ENCODE data around the gene TRPT1.

Gene TRPT1

DNA sequence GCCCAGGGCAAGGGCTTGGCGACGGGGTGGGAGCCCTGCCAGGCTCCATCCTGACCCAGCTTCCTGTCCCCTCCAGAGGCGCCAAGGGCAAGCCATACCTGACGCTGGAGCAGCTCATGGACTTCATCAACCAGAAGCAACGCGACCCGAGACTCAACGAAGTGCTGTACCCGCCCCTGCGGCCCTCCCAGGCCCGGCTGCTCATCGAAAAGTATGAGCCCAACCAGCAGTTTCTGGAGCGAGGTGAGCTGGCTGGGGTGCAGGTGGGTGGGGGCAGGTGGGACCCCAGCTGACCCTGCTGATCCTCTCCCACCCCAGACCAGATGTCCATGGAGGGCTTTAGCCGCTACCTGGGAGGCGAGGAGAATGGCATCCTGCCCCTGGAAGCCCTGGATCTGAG, 30.3 kb upstream of the TRPT1 start:
- H3K36me3 ChIP-seq (ENCODE audit: control insufficient read depth in 1 of 2, insufficient read depth in 2 of 2, low read length in 2 of 2), result peaks cover 38 to 68% of the 10 kb centered on the region in 2 donors
- H3K27ac ChIP-seq (ENCODE audit: low read depth, low read length), result no peak overlapping the region
- no peaks in the 10 kb centered on the region for H3K27me3 ChIP-seq (ENCODE audit: control insufficient read depth in 1 of 2, insufficient read depth in 2 of 2, low read length in 2 of 2)
- H3K4me1 ChIP-seq (ENCODE audit: control insufficient read depth in 1 of 2, insufficient read depth in 2 of 2, low read length in 2 of 2), result peaks cover 30 to 35% of the 10 kb centered on the region in 2 donors
- H3K4me3 ChIP-seq (ENCODE audit: low read depth in 1 of 2, low read length in 2 of 2), result no peak overlapping the region
- no peaks in the 10 kb centered on the region for H3K9me3 ChIP-seq (ENCODE audit: control insufficient read depth in 1 of 2, low read length in 2 of 2)
- no peak overlapping the region for H3K9ac ChIP-seq (ENCODE audit: low read depth in 1 of 2, low read length in 2 of 2)

DNA sequence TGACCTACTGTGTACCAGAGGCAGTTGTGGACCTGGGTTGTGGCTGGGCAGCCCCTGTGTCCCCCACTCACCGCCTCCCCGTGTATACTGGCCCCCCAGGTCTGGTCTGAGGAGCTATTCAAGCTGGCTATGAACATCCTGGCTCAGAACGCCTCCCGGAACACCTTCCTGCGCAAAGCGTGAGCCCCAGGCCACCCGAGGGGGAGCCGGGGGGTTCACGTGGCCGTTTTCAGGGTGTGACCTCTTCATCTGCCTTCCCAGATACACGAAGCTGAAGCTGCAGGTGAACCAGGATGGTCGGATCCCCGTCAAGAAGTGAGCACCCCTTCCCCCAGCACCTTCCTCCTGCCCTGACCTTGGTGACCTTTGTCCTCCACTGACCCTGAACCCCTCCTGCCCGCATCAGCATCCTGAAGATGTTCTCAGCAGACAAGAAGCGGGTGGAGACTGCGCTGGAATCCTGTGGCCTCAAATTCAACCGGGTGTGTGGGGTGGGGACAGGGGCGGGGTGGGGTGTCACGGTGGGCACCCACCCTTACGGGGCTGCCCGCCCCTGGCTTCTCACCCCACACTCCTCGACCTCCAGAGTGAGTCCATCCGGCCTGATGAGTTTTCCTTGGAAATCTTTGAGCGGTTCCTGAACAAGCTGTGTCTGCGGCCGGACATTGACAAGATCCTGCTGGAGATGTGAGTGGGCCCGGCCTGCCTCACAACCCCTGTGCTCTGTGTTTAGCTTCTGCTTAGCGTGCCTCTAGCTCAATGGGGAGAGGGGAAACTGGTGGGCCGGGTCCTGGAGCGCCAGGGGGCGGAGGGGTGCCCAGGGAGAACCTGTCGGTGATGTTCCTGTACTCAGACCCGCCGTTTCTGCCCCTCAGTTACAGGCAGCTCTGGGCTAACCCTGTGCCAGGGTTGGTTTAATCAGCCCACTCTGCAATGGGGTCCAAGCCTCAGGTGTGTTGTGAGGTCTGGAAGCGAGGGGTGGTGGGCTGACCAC, 29.4 kb upstream of the TRPT1 start:
- Histone ChIP-seq H3K4me3 (ENCODE audit: low read depth in 1 of 2, low read length in 2 of 2) (no peak overlapping the region), H3K9me3 (ENCODE audit: control insufficient read depth in 1 of 2, low read length in 2 of 2) (no peaks in the 10 kb centered on the region), H3K27me3 (ENCODE audit: control insufficient read depth in 1 of 2, insufficient read depth in 2 of 2, low read length in 2 of 2) (no peaks in the 10 kb centered on the region), H3K36me3 (ENCODE audit: control insufficient read depth in 1 of 2, insufficient read depth in 2 of 2, low read length in 2 of 2) (peaks cover 35 to 61% of the 10 kb centered on the region in 2 donors), H3K4me1 (ENCODE audit: control insufficient read depth in 1 of 2, insufficient read depth in 2 of 2, low read length in 2 of 2) (peaks cover 35 to 42% of the 10 kb centered on the region in 2 donors), H3K27ac (ENCODE audit: low read depth, low read length) (no peak overlapping the region), H3K9ac (ENCODE audit: low read depth in 1 of 2, low read length in 2 of 2) (no peak overlapping the region)

DNA sequence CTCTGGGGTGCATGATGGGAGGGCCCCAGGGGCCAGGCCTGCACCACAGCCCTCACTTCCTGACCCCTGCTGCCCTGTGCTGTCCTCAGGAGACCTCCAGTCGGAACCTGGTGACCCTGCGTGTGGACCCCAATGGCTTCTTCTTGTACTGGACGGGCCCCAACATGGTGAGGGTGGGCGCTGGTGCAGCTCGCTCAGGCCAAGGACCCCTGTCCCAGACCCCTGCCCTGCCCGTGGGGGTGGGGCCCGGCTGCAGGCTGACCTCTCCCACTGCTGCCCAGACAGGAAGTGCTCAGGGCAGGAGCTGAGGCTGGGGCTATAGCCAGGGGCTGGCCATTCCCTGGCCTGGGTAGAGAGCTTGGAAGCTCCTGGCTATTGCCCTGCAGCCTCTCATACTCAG, 28.3 kb upstream of the TRPT1 start:
- Histone ChIP-seq H3K9me3 (ENCODE audit: control insufficient read depth in 1 of 2, low read length in 2 of 2) (no peaks in the 10 kb centered on the region), H3K9ac (ENCODE audit: low read depth in 1 of 2, low read length in 2 of 2) (no peak overlapping the region), H3K36me3 (ENCODE audit: control insufficient read depth in 1 of 2, insufficient read depth in 2 of 2, low read length in 2 of 2) (peaks cover 24 to 49% of the 10 kb centered on the region in 2 donors)

DNA sequence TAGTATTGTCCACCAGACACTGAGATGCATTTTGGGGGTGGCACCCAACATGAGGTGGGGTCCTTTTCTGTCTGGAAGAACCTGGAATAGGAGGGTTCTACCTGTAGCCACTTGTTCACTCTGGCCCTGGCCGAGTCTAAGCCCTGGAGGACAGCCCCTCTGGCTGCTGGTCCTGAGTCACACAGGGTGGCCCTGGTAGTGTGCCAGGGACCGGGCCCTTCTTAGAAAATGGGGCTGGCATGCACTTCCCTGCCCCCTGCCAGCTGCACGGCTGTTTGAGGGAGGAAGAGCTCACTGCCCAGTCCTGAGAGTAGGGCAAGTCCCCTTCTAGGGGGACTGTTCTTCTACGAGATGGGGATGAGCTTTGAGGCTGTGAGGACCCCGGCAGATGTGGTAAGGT, 27.5 kb upstream of the TRPT1 start:
- peaks cover 49 to 57% of the 10 kb centered on the region in 2 donors for H3K4me1 ChIP-seq (ENCODE audit: control insufficient read depth in 1 of 2, insufficient read depth in 2 of 2, low read length in 2 of 2)
- peaks cover 20 to 41% of the 10 kb centered on the region in 2 donors for H3K36me3 ChIP-seq (ENCODE audit: control insufficient read depth in 1 of 2, insufficient read depth in 2 of 2, low read length in 2 of 2)
- H3K27ac ChIP-seq (ENCODE audit: low read depth, low read length), result no peak overlapping the region
- peak overlapping the region; percentile 66 to 90 for H3K4me3 ChIP-seq (ENCODE audit: low read depth in 1 of 2, low read length in 2 of 2)
- no peaks in the 10 kb centered on the region for H3K27me3 ChIP-seq (ENCODE audit: control insufficient read depth in 1 of 2, insufficient read depth in 2 of 2, low read length in 2 of 2)
- no peaks in the 10 kb centered on the region for H3K9me3 ChIP-seq (ENCODE audit: control insufficient read depth in 1 of 2, low read length in 2 of 2)
- peak overlapping the region; percentile 56 to 89 for H3K9ac ChIP-seq (ENCODE audit: low read depth in 1 of 2, low read length in 2 of 2)

More for the DNA sequence above, 28.3 kb upstream of the TRPT1 start:
- H3K27me3 ChIP-seq (ENCODE audit: control insufficient read depth in 1 of 2, insufficient read depth in 2 of 2, low read length in 2 of 2), result no peaks in the 10 kb centered on the region
- peaks cover 42 to 52% of the 10 kb centered on the region in 2 donors for H3K4me1 ChIP-seq (ENCODE audit: control insufficient read depth in 1 of 2, insufficient read depth in 2 of 2, low read length in 2 of 2)
- H3K27ac ChIP-seq (ENCODE audit: low read depth, low read length), result no peak overlapping the region
- peak overlapping the region in 1 of 2 donors; percentile 66 for H3K4me3 ChIP-seq (ENCODE audit: low read depth in 1 of 2, low read length in 2 of 2)

DNA sequence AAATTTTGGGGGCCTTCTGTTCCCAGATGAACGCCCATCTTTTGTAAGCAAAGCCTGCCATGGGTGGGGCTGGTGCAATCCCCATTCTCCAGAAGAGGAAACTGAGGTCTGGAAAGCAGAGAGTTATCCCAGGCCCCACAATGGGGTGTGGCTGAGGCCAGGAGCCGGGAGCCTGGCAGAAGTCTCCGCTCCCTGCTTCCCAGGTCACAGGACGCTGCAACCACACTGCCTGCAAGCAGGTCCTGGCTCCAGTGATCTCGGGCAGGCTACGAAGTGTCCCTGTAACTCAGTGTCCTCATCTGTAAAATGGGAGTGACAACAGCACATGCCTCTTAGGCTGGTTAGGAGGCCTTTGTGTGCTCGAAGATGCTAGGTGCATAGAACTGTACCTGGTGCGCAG, 27.1 kb upstream of the TRPT1 start:
- Histone ChIP-seq H3K9me3 (ENCODE audit: control insufficient read depth in 1 of 2, low read length in 2 of 2) (no peaks in the 10 kb centered on the region), H3K36me3 (ENCODE audit: control insufficient read depth in 1 of 2, insufficient read depth in 2 of 2, low read length in 2 of 2) (peaks cover 16 to 37% of the 10 kb centered on the region in 2 donors), H3K9ac (ENCODE audit: low read depth in 1 of 2, low read length in 2 of 2) (peak overlapping the region; percentile 56 to 89), H3K4me1 (ENCODE audit: control insufficient read depth in 1 of 2, insufficient read depth in 2 of 2, low read length in 2 of 2) (peaks cover 53 to 61% of the 10 kb centered on the region in 2 donors), H3K27ac (ENCODE audit: low read depth, low read length) (peak overlapping the region; percentile 94), H3K27me3 (ENCODE audit: control insufficient read depth in 1 of 2, insufficient read depth in 2 of 2, low read length in 2 of 2) (no peaks in the 10 kb centered on the region), H3K4me3 (ENCODE audit: low read depth in 1 of 2, low read length in 2 of 2) (peak overlapping the region; percentile 66 to 90)

DNA sequence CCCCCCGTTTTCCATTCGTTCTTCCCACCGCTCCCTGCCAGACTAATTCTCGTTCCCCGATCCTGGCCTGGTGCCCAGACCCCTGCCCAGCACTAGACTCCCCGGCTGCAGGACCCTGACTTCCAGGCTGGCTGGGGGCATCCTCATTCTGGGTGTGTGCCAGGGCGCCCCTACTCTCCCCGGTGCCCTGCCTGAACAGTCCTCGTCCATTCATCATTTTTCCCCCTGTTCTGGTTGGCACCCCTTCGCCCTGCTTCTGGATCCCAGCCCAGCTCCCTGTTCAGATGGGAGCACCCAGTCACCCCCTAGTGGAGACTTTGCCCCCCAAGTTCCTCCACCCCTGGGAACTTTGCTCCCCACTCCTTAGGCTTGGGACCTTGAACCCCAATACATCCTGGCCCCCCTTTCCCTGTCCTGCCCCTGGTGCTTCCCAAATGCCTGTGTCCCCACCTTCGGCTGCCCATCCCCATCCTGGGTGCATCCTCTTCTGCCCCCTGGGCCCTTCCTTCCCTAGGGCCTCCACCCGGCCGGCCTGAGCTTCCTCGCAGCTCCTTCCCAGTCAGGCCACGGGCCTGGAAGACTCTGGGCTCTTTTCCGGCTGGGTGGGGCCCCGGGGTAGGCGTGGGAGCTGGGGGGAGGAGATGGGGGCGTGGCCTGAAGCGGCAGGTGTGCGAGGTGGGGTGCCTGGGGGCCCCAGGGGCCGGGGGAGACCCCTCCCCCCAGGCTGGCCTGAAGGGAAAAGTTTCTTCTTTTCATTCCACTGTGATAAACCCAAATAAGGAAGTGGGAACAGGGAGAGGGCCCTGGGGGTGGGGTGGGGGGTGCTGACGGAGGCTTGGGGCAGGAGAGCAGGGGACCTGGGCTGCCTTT, 26.3 kb upstream of the TRPT1 start:
- Histone ChIP-seq H3K27me3 (ENCODE audit: control insufficient read depth in 1 of 2, insufficient read depth in 2 of 2, low read length in 2 of 2) (no peaks in the 10 kb centered on the region), H3K9me3 (ENCODE audit: control insufficient read depth in 1 of 2, low read length in 2 of 2) (no peaks in the 10 kb centered on the region), H3K4me3 (ENCODE audit: low read depth in 1 of 2, low read length in 2 of 2) (peak overlapping the region; percentile 66 to 90), H3K4me1 (ENCODE audit: control insufficient read depth in 1 of 2, insufficient read depth in 2 of 2, low read length in 2 of 2) (peaks cover 59 to 68% of the 10 kb centered on the region in 2 donors), H3K9ac (ENCODE audit: low read depth in 1 of 2, low read length in 2 of 2) (peak overlapping the region; percentile 84 to 89), H3K36me3 (ENCODE audit: control insufficient read depth in 1 of 2, insufficient read depth in 2 of 2, low read length in 2 of 2) (peaks cover 16 to 31% of the 10 kb centered on the region in 2 donors), H3K27ac (ENCODE audit: low read depth, low read length) (peak overlapping the region; percentile 94)

DNA sequence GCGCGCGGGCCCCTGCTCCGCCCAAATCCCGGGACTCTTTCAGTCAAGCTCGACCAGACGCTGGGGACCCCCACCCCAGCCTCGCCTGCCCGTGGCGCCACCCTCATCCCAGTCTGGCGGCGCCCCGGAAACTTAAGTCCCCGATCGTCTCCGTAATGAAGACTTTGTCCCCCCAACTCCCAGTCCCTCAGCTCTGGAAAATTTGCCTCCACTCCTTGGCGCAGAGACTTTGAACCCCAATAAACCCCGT, 25.7 kb upstream of the TRPT1 start:
- Histone ChIP-seq H3K4me3 (ENCODE audit: low read depth in 1 of 2, low read length in 2 of 2) (peak overlapping the region; percentile 66 to 90), H3K4me1 (ENCODE audit: control insufficient read depth in 1 of 2, insufficient read depth in 2 of 2, low read length in 2 of 2) (peaks cover 59 to 71% of the 10 kb centered on the region in 2 donors), H3K27ac (ENCODE audit: low read depth, low read length) (peak overlapping the region; percentile 94), H3K36me3 (ENCODE audit: control insufficient read depth in 1 of 2, insufficient read depth in 2 of 2, low read length in 2 of 2) (peaks cover 16 to 28% of the 10 kb centered on the region in 2 donors), H3K9me3 (ENCODE audit: control insufficient read depth in 1 of 2, low read length in 2 of 2) (no peaks in the 10 kb centered on the region), H3K27me3 (ENCODE audit: control insufficient read depth in 1 of 2, insufficient read depth in 2 of 2, low read length in 2 of 2) (no peaks in the 10 kb centered on the region), H3K9ac (ENCODE audit: low read depth in 1 of 2, low read length in 2 of 2) (peak overlapping the region; percentile 84 to 89)

DNA sequence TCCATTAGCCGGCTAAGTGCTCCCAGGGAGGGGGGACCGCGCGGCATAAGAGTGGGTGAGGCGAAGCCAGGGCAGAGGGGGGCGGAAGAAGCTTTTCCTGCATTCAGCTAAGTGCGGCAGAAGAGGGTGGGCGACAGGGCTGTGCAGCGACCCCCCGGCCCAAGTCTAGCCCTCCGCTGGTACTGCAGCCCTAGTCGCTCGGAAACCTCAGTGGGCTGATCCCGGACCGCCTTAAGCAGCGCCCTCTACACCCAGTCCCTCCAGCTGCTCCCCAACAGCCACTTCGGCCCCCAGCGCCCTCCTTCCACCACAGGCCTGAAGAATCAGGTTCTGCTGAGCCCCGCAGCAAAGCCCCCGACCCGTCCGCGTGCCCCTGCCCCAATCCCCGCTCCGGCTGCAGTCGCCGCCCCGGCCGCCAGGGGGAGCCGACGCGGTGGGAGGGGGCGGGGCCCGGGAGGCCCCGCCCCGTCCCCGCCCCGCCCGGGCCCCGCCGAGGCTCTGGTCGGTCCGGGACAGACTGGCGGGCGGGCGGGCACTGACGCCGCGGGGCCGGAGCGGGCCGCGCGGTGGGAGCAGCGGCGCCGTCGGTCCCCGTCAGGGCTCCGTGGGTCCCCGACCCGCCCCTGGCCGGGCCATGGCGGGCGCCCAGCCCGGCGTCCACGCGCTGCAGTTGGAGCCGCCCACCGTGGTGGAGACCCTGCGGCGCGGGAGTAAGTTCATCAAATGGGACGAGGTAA, 25.2 kb upstream of the TRPT1 start, which contains the start of gene PLCB3:
Gene PLCB3, plus strand, starts transcription at position 515 of the 737 bp plus-strand sequence. Its CDS starts 120 bp downstream, at position 635.
- Histone ChIP-seq H3K36me3 (ENCODE audit: control insufficient read depth in 1 of 2, insufficient read depth in 2 of 2, low read length in 2 of 2) (peaks cover 11 to 23% of the 10 kb centered on the region in 2 donors), H3K4me1 (ENCODE audit: control insufficient read depth in 1 of 2, insufficient read depth in 2 of 2, low read length in 2 of 2) (peaks cover 59 to 71% of the 10 kb centered on the region in 2 donors), H3K4me3 (ENCODE audit: low read depth in 1 of 2, low read length in 2 of 2) (peak within 1 kb of the TSS; percentile 66 to 90), H3K27ac (ENCODE audit: low read depth, low read length) (peak within 1 kb of the TSS; percentile 94), H3K27me3 (ENCODE audit: control insufficient read depth in 1 of 2, insufficient read depth in 2 of 2, low read length in 2 of 2) (no peaks in the 10 kb centered on the region), H3K9ac (ENCODE audit: low read depth in 1 of 2, low read length in 2 of 2) (peak within 1 kb of the TSS; percentile 84 to 89), H3K9me3 (ENCODE audit: control insufficient read depth in 1 of 2, low read length in 2 of 2) (no peaks in the 10 kb centered on the region)

DNA sequence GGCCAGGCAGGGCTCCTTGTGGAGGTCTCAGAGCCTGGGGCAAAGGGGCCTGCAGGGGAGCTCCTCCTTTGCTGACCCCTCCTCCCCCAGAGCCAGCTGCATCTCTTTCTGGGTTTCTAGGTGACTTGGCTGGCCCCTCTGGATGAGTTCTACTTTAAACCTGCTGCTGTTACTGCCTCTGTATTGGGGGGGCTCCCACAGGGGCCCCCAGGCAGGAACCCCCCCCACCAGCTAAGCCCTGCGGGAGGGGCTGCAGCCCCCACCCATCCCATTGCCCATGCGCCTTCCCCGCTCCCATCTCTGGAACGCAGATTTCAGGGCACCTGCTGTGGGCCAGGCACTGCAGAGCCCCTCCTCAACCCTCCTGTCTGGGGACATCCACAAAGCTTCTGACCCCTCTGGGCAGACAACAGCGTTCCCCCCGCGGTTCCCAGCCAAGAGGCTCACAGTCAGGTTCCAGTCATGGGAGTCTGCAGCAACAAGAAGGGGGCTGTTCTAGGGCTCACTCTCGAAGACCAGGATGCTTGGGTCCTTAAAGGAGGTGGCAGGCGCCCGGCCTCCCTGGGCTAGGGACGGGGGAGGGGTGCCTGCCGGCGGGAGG, 24.5 kb upstream of the TRPT1 start:
- Histone ChIP-seq H3K9me3 (ENCODE audit: control insufficient read depth in 1 of 2, low read length in 2 of 2) (no peaks in the 10 kb centered on the region), H3K4me3 (ENCODE audit: low read depth in 1 of 2, low read length in 2 of 2) (peak overlapping the region; percentile 66 to 72), H3K36me3 (ENCODE audit: control insufficient read depth in 1 of 2, insufficient read depth in 2 of 2, low read length in 2 of 2) (peaks cover 7 to 16% of the 10 kb centered on the region in 2 donors), H3K27me3 (ENCODE audit: control insufficient read depth in 1 of 2, insufficient read depth in 2 of 2, low read length in 2 of 2) (no peaks in the 10 kb centered on the region), H3K9ac (ENCODE audit: low read depth in 1 of 2, low read length in 2 of 2) (peak overlapping the region; percentile 61 to 82), H3K27ac (ENCODE audit: low read depth, low read length) (peak overlapping the region; percentile 39), H3K4me1 (ENCODE audit: control insufficient read depth in 1 of 2, insufficient read depth in 2 of 2, low read length in 2 of 2) (peaks cover 63 to 76% of the 10 kb centered on the region in 2 donors)

Data from duodenal mucosa (tissue), 2 donors.